NCI-H1436 treated with DMSO at 0.1 percent for 48 hours (cell line): Measurements from ENCODE around the gene PCDH18.
"Not testable (repeated sequence)": the region's sequence is repeated elsewhere in the genome, so short reads cannot be mapped to it uniquely, and the experiment has no call there.

Experiments
- DNase-seq: peaks from one replicate; lab custom pipeline; 2025; lab: John Stamatoyannopoulos, UW

PCDH18 gene, protein sequence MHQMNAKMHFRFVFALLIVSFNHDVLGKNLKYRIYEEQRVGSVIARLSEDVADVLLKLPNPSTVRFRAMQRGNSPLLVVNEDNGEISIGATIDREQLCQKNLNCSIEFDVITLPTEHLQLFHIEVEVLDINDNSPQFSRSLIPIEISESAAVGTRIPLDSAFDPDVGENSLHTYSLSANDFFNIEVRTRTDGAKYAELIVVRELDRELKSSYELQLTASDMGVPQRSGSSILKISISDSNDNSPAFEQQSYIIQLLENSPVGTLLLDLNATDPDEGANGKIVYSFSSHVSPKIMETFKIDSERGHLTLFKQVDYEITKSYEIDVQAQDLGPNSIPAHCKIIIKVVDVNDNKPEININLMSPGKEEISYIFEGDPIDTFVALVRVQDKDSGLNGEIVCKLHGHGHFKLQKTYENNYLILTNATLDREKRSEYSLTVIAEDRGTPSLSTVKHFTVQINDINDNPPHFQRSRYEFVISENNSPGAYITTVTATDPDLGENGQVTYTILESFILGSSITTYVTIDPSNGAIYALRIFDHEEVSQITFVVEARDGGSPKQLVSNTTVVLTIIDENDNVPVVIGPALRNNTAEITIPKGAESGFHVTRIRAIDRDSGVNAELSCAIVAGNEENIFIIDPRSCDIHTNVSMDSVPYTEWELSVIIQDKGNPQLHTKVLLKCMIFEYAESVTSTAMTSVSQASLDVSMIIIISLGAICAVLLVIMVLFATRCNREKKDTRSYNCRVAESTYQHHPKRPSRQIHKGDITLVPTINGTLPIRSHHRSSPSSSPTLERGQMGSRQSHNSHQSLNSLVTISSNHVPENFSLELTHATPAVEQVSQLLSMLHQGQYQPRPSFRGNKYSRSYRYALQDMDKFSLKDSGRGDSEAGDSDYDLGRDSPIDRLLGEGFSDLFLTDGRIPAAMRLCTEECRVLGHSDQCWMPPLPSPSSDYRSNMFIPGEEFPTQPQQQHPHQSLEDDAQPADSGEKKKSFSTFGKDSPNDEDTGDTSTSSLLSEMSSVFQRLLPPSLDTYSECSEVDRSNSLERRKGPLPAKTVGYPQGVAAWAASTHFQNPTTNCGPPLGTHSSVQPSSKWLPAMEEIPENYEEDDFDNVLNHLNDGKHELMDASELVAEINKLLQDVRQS

DNA sequence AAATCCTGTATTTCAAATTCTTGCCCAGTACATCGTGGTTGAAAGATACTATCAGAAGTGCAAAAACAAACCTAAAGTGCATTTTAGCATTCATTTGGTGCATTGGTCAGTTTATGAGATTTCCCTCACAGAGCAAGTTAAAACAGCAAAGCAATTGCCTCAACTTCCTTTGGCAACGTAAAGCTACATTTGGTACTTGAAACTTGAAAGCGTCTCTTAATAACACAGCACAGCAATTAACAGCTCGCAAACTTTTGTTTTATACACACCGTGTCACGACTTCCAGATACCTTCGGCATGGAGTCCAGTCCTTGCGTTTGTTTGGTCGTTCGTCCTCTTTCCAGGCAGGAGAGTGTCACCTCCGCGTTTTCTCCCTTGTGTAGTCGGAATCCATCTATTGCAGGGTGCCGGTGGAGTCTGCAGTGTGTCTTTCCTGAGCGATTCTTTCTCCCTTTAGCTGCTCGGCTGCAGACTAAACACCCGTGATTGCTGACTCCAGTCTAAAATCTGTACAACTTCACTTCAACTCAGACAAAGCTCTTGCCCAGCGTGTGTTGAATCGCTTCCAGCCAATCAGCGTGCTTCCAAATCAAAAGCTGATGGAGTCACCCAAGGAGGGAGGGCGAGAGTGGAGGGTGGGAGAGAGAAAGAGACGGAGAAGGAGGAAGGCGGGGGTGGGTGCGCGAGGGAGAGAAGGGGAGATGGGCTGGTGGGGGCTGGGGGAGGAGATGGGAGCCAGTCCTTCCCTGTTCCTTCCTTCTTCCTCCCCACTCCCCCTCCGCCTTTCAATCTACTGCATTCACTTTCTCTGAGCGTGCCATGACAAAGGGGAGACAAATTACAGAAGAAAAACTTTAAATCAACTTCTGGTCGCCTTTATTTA, at the start of gene PCDH18:
TSS of gene PCDH18 (minus strand) at position 509 of the 883 bp plus-strand sequence. CDS start at position 103, 406 bp downstream.
- peak; percentile 4 for DNase-seq

DNA sequence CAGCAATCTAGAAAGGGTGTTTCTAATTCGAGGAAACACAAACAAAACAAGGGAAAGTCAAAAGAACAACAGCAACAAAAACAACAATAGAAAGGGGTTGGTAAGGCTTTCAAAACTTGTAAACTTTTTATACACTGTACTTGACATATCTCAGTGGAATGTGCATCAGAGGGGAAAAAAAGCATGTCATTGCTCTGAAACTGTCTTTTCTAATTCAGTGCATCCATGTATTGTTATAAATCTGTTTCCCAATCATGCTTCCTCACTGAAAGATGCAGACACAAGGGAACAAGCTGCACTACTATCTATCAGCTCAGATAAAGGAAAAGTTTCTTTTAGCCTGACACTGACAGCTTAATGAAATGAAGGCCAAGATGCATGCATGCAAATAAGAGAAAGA, 44.2 kb upstream of the PCDH18 start:
- DNase-seq: no peak

DNA sequence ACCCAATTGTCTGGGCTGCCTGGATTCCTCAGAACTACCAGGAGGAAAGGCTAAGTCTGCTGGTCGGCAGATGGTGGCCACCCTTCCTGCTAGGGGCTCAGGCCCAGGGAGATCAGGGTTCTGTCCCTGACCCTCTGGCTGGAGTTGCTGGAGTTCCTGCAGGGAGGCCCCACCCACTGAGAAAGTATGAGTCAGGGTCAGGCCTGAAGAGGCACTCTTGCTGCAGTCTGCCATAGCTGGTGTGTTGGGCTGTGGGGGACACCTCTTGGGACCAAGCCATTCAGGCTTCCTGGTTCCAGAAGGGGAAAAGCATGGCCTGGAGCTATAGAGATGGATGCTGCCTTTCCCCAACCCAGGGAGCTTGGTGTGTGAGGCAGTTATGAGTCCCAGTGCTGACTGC, 40.4 kb upstream of the PCDH18 start:
- no peak for DNase-seq

DNA sequence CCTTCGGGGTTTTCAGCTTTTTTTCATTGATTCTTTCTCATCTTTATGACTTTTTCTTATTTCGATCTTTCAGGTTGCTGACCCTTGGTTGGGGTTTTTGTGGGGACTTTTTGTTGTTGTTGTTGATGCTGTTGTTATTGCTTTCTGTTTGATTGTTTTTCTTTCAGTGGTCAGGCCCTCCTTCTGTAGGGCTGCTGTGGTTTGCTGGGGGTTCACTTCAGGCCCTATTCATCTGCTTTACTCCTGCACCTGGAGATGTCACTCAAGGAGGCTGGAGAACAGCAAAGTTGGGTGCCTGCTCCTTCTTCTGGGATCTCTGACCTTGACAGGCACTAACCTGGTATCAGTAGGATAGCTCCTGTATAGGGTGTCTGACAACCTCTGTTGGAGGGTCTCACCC, 39.9 kb upstream of the PCDH18 start:
- DNase-seq: no peak

DNA sequence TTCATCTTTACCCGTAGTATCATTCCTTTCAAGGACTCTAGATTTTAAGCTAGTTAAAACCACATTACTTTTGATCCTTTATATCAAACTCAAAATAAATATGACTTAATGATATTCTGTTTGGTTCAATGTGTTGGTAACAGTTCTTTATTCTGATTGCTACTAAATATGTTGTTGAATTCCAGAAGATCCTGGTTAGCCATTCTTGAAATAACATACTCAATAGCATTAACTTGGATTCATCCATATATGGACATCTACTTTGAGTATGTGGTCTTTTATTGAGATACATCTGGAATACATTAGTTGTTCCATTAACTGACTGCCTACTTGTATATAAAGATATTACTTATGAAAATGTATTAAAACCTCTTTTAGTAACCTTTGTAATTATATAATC, 27.5 kb upstream of the PCDH18 start:
- no peak for DNase-seq

DNA sequence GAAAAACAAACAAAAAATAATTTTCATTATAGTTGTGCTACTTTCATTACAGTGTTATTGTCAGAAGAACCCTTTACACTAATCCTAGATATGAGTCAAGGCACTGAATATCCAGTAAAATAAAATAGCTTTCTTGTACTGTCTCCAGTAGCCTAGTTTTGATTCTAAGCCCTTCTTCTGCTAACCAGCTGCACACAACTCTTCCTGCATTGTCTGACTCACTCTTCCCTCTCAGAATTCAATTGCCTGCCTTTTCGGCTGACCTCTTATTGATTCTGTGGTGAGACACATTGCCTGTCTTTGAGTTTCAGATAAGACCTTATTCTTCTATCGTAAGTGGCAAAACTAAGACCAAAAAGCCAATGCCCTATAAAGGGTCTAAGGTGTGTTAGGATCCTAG, 26.7 kb upstream of the PCDH18 start:
- DNase-seq: no peak

DNA sequence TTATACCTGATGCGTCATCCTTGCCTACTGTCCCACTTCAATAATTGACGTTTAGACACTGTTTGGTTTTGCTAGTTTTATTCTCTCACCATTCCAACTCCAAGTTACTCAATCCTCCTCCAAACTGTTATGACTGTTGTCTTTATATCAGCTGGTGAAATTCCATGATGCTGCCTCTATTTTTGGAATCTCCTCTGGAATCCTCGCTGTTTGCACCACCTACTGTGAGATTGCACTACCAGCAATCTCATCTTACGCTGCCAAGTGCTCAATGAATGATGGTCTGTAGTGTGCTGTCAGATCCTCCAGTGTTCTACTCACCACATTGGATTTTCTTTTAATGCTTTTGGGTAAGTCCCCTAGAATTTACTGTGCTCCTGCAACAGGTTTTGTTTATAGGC, 13.2 kb upstream of the PCDH18 start:
- no peak for DNase-seq

DNA sequence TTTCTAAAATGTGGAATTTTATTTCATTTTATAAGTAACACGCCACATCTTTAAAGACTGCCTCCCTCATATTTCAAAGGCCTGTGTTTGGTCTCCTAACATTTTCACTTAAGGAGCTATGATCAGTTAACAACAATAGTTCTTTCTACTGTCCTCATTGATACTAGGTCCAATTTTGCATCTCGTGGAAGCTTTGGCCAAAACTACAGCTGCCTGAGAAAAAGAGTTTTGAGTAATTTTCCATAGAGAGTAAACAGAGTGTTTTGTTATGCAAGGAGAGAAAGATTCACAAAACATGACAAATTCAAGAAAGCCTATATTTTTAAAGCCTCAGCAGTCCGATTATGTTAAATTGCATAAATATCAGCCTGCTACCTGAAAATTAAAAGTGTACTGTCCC, 11.4 kb upstream of the PCDH18 start:
- DNase-seq: no peak

DNA sequence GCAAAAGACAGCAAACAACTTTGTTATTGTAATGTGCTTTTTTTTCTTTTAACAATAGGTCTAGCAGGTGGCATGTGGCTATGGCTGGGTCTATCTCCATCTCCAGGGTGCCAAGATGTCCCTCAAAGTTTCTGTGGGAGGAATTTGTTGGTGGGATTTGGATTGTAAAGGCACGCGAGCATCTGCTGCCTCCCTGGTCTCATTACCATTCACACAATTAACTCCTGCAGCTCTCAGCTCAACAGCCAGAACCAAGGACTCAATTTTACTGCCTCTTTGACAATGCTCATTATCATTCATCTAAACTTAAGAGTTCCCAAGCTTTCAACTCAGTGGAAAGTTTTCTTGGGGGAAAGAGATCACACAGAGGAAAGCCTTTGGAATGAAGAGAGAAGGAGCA, 10.9 kb upstream of the PCDH18 start:
- DNase-seq: no peak

DNA sequence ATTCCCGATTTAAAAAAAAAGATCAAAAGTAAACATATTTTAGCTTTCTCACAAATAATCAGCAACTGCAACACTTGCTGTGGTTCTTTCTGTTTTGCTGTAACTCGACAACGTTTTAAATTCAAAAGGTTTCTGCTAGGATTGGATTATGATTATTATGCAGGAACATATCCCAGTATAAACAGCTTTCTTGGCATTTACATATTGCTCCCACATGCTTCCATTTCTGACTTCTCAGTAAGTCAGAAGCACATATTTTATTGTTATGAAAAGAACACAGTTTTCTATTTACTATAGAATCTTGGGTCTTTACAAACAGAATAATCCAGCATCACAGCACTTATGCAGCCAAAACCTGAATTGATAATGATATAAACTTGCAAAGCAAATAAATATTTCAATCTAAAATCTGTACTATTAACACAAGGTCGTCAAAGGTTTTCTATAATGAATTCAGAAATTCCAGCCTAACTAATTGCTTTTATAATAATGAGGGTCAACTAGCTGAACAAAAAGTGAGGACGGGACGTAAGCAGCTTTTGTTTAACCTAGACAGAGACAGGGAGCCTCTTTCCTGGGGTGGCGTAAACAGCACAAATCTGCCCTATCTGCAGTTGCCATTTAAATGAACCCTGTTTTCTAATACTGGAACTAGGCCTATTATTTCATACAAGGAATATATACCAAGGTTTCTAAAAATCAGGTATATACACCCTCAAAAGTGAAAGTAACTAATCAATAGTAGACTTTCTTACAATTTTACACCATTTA, 9.8 kb upstream of the PCDH18 start:
- DNase-seq: no peak

DNA sequence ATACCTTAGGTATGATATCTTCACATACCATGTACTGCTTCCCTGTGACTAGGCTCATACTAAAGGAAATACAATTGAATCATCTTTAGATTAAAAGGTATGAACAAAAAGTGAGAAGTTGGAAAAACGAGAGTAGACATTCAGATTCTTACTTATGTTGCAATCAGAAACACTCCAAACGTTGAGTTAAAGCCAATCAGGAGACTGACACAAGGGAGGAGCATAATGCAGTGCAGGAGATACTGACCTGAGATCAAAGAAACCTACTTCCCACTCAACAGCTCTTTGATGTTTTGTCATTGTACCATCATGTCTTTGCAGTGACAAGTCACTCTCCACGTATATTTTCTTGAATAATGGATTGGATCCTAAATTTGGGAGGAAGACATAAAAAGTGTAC, 8.9 kb upstream of the PCDH18 start:
- no peak for DNase-seq

DNA sequence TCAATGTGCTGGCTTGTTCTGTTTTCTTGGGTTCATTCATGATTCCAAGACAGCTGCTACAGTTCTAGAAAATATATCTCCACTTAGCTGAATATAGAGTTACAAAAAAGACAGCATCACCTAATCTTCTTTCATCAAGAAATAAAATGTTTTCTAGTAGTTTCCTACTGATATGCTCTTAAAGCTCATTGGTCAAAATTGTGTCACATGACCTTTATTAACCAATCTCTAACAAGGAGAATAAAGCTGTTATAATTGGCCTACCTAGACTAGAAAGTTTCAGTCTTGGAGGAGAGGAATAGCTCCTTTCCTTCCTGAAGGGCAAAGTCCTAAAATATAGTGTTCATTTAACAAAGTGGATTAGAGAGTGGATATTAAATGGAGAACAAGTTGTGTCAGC, 8.1 kb upstream of the PCDH18 start:
- DNase-seq: no peak

DNA sequence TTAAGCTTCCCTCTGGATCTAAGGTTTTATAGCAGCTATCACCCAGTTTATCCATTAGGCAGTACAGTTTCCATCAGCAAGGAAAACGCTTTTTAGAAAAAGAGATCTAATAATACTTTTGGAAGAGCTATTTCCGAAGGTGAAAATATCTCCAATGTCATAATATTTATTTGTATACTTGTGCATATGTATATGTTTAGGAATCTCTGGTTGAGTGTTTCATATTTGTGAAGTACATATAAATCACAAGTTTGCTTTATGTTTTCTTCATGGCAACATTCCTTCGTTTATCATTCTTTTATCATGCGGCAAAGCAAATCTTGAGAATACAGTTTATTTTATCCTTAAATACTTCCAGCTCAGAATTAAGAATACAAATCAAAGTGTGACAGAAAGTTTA, 6.2 kb upstream of the PCDH18 start:
- no peak for DNase-seq

DNA sequence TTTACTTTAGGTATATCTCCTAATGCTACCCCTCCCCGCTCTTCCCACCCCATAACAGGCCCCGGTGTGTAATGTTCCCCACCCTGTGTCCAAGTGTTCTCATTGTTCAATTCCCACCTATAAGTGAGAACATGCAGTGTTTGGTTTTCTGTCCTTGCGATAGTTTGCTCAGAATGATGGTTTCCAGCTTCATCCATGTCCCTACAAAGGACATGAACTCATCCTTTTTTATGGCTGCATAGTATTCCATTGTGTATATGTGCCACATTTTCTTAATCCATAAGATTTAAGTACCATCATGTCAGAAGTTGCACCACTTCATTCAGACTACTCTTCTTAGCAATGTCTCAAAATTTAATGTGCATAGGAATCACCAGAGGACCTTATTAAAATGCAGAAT, 5.5 kb upstream of the PCDH18 start:
- not testable (repeated sequence) for DNase-seq

DNA sequence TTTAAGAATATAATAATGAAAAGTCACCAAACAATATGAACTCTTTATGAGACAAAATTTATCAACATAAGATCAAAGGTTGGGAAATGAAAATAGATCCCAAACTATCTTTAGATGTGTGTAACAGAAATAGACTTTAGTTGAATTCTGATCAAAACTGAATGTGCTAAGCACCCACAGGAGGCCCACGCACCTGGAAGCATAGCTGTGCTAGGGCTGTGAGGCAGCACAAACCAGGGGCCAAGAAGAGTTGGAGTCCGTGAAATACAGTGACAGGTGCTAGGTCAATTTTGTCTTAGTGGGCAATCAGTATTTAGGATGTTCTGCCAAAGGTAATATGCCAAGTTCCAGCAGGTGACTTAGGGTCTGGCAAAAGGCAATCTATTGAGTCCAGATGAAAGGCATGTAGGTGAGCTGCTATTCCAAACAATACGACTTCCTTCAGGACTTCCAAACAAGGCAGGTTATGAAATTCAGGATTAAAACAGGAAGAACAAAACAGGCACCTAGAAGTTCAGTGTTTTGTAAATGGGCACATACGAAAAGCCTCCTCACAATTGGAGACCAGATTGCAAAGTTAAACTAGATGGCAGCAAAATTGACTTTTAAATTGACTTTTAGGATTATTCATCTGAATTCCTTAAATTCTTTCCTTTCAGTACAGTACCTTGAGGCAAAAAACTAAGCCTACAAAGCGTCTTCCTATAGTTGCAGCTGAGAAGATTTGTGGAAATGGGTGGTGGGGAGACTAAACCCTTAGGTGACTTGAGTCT, 4.7 kb upstream of the PCDH18 start:
- no peak for DNase-seq

DNA sequence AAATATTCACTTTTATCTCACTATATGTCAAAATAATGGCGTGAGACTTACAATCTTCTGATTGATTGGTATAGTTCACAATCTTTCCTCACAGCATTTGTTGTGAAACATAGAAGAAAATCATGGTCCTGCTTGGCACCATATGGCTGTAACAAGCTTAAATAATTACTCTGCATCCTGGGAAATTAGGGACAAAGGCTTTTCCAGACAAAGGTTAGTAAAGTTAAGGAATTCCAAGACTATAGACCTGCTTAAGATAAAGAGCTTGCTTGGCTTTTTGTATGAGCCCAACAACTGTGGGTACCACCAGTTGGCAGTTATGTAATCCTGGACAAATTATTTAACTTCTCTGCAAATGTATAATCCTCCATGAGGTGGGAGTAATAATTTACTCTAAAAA, 3.4 kb upstream of the PCDH18 start:
- no peak for DNase-seq

DNA sequence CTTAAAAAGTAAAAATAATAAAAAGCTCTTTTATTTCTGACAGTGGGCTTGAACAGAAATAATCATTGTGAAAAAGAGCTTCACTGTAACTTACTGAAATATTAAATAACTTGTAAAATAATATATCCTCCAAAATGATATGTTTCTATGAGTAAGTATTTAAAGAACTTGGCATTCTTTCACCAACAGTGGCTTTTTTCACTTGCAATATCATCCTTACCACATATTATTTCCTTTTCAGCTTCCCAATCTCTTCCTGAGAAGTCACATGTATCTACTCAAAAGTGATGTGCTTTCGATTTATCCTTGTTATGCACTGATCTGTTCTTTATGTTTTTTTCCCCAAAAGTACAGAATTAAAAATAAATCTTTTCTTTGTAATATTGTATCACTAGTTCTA, 2.2 kb upstream of the PCDH18 start:
- no peak for DNase-seq

DNA sequence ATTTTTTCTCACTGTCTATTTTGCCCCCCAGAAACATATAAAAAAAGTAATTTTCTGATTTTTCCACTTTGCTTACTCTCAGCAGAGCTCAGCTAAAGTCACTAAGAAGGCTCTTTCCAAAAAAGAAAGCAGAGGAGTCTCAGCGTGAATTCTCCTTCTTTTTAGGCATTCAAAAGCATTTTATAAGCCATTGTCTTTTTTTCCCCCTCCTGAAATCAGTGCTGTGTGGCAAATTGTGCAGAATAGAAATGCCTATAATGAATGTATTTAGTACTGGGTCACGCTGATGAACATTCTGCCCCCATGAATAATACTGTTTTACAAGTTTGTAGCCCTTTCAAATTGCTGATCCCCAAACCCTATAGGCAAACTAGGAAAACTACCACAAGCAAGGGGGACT, 1.6 kb upstream of the PCDH18 start:
- DNase-seq: no peak

DNA sequence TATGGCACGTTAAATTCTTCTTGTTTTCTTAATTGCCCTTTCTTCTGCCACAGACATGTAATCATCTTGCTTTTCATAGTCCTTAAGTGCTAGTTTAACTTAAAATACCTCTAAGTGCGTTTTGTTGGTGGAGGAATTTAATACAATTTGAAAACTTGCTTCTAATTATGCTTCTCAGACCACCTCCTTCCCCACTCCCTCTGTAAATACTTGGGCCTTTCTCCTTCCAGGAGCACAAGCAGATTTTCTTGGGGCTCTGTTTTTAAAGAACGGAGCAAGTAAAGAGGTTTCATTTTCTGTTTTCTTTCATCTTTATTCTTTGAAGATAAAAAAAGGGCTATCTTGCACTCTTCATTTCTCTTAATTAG, 559 bp upstream of the PCDH18 start:
- no peak for DNase-seq
